Measurements from ENCODE around the gene ANXA3. TPM values are rescaled to one million over a fixed set of nuclear protein-coding genes. Genes with fewer than 3 reads are reported as not detected.

Gene ANXA3
- total RNA-seq, 6 donors from 2014 or later = 113 to 484 (median 269) TPM

- H3K9me3 ChIP-seq = no peaks in the 10 kb centered on the region
- 87 to 91% methylated on average over 7 of the region's 7 CpGs for WGBS, 2 donors
Measured at GRCh38 chr4:78616046-78616498, 64.5 kb downstream of the ANXA3 start.

GRCh38 chr4:78618436-78618835, 66.9 kb downstream of the ANXA3 start:
- 76 to 81% methylated on average over 1 of the region's 1 CpG for WGBS, 2 donors
- no peak overlapping the region for H3K27ac ChIP-seq
- no peak for DNase-seq
- TF ChIP-seq POLR2A (IDR thresholded peaks at IDR 0.05) (no peak), POLR2AphosphoS5 (IDR thresholded peaks at IDR 0.05) (no peak), CTCF (IDR thresholded peaks at IDR 0.05) (no peak), EP300 (IDR thresholded peaks at IDR 0.05) (no peak)
- peaks cover 0 to 5% (median 0%) of the 10 kb centered on the region in 4 donors for H3K4me1 ChIP-seq
- no peaks in the 10 kb centered on the region for H3K27me3 ChIP-seq
- no peaks in the 10 kb centered on the region for H3K9me3 ChIP-seq
- H3K4me3 ChIP-seq = no peak overlapping the region
- no peak for ATAC-seq (ENCODE audit: low FRiP score in 2 of 2)
- H3K36me3 ChIP-seq = no peaks in the 10 kb centered on the region

More at GRCh38 chr4:78616046-78616498, 64.5 kb downstream of the ANXA3 start:
- Histone ChIP-seq H3K27ac (no peak overlapping the region), H3K4me3 (no peak overlapping the region), H3K27me3 (no peaks in the 10 kb centered on the region), H3K36me3 (no peaks in the 10 kb centered on the region), H3K4me1 (peaks cover 0 to 12% (median 0%) of the 10 kb centered on the region in 4 donors)
- ATAC-seq (ENCODE audit: low FRiP score in 2 of 2) (peak in 1 of 2 donors; percentile 38), DNase-seq (no peak)
- no peak for TF ChIP-seq EP300 (IDR thresholded peaks at IDR 0.05)
- TF ChIP-seq POLR2A (IDR thresholded peaks at IDR 0.05) = no peak
- TF ChIP-seq CTCF (IDR thresholded peaks at IDR 0.05) = no peak

GRCh38 chr4:78621395-78621794, 69.8 kb downstream of the ANXA3 start:
- no peak overlapping the region for H3K4me3 ChIP-seq
- H3K36me3 ChIP-seq = no peaks in the 10 kb centered on the region
- DNase-seq (no peak), ATAC-seq (ENCODE audit: low FRiP score in 2 of 2) (no peak)
- no peaks in the 10 kb centered on the region for H3K4me1 ChIP-seq
- H3K27ac ChIP-seq = no peak overlapping the region
- WGBS, 2 donors = 73 to 85% methylated on average over 4 of the region's 4 CpGs
- no peaks in the 10 kb centered on the region for H3K9me3 ChIP-seq
- H3K27me3 ChIP-seq = no peaks in the 10 kb centered on the region
- TF ChIP-seq EP300 (IDR thresholded peaks at IDR 0.05) = no peak
- no peak for TF ChIP-seq CTCF (IDR thresholded peaks at IDR 0.05)
- no peak for TF ChIP-seq POLR2A (IDR thresholded peaks at IDR 0.05)
- TF ChIP-seq POLR2AphosphoS5 (IDR thresholded peaks at IDR 0.05) = no peak

- Histone ChIP-seq H3K4me3 (no peak overlapping the region), H3K36me3 (no peaks in the 10 kb centered on the region), H3K4me1 (no peaks in the 10 kb centered on the region), H3K27me3 (no peaks in the 10 kb centered on the region), H3K27ac (no peak overlapping the region), H3K9me3 (no peaks in the 10 kb centered on the region)
- WGBS, 2 donors = 80 to 94% methylated on average over 6 of the region's 6 CpGs
- no peak for DNase-seq
- TF ChIP-seq CTCF (IDR thresholded peaks at IDR 0.05) = no peak
- no peak for TF ChIP-seq POLR2AphosphoS5 (IDR thresholded peaks at IDR 0.05)
- no peak for TF ChIP-seq POLR2A (IDR thresholded peaks at IDR 0.05)
- TF ChIP-seq EP300 (IDR thresholded peaks at IDR 0.05) = no peak
- ATAC-seq (ENCODE audit: low FRiP score in 2 of 2) = no peak
Measured at GRCh38 chr4:78622253-78622979, 70.8 kb downstream of the ANXA3 start.

GRCh38 chr4:78624048-78624447, 72.5 kb downstream of the ANXA3 start:
- 87 to 88% methylated on average over 7 of the region's 7 CpGs for WGBS, 2 donors

More at GRCh38 chr4:78624048-78624447, 72.5 kb downstream of the ANXA3 start:
- H3K4me1 ChIP-seq = no peaks in the 10 kb centered on the region
- no peaks in the 10 kb centered on the region for H3K27me3 ChIP-seq
- peak in 1 of 2 donors; percentile 24 for ATAC-seq (ENCODE audit: low FRiP score in 2 of 2)
- DNase-seq = no peak
- H3K4me3 ChIP-seq = no peak overlapping the region
- H3K27ac ChIP-seq = no peak overlapping the region
- no peaks in the 10 kb centered on the region for H3K36me3 ChIP-seq
- no peak for TF ChIP-seq POLR2A (IDR thresholded peaks at IDR 0.05)
- no peak for TF ChIP-seq EP300 (IDR thresholded peaks at IDR 0.05)
- TF ChIP-seq POLR2AphosphoS5 (IDR thresholded peaks at IDR 0.05) = no peak
- TF ChIP-seq CTCF (IDR thresholded peaks at IDR 0.05) = no peak
- no peaks in the 10 kb centered on the region for H3K9me3 ChIP-seq
